ENCODE measurements around the gene AHI1. TPM values are rescaled to one million over a fixed set of nuclear protein-coding genes. Genes with fewer than 3 reads are reported as not detected.
A peak's percentile ranks its signal among the peaks of the same experiment; 100 is the strongest.
"Not testable (repeated sequence)": the region's sequence is repeated elsewhere in the genome, so short reads cannot be mapped to it uniquely, and the experiment has no call there.

Gene AHI1
- total RNA-seq, 8 experiments from 2014 or later = 22.1 to 345 (median 54.1) TPM

DNA sequence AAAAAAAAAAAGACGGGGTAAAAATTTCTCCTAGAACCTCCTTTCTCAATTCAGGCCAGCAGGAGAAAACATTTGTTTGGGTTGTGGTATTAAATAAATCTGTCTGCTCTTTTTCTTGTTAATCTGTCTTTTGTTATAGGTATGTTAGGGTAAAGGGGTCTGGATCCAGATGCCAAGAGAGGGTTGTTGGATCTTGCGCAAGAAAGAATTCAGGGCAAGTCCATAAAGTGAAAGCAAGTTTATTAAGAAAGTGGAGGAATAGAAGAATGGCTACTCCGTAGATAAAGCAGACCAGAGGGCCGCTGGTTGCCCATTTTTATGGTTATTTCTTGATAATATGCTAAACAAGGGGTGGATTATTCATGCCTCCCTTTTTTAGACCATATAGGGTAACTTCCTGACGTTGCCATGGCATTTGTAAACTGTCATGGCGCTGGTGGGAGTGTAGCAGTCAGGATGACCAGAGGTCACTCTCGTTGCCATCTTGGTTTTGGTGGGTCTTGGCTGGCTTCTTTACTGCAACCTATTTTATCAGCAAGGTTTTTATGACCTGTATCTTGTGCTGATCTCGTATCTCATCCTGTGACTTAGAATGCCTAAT, 251.0 kb downstream of the AHI1 start:
- in situ Hi-C loops (cut with MboI; ENCODE audit: low pct_unique_long_range_greater_than_20kb in 2 of 9, low sequenced_read_pairs in 9 of 9, unreplicated experiment in 9 of 9); H3K4me3 ChIP-seq; ATAC-seq (replicated peaks in 6 of 8); H3K27ac ChIP-seq: not testable (repeated sequence)
- 52 to 100% (median 79%) methylated on average over 1 to 8 of the region's 8 CpGs for WGBS, 10 experiments
- H3K4me1 ChIP-seq (replicated peaks in 1 of 2) = peaks cover 11 to 12% of the 10 kb centered on the region in 2 donors

DNA sequence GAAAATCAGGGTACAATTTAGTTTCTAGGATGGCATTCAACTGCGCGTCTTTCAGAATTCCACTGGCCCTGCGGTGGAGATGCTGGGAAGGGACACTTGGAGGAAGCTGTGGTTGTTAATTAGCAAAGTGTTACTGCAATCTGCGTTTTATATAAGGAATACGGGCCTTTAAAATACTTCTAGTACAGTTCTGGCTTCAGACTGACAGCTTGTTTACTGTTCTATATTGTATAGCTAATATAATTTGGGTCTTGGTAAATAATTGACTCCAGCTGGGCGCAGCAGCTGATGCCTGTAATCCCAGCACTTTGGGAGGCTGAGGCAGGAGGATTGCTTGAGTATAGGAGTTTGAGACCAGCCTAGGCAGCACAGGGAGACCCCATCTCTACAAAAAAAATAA, 252.7 kb downstream of the AHI1 start:
- WGBS, 10 experiments = 72 to 100% (median 90%) methylated on average over 2 to 6 of the region's 6 CpGs; no CpG with 5 or more reads in 2 of the 10 experiments
- Histone ChIP-seq H3K4me1 (replicated peaks in 1 of 2) (no peaks in the 10 kb centered on the region), H3K4me3 (no peak overlapping the region), H3K27ac (no peak overlapping the region)
- ATAC-seq (replicated peaks in 6 of 8) = no peak
- in situ Hi-C loops (cut with MboI; ENCODE audit: low pct_unique_long_range_greater_than_20kb in 2 of 9, low sequenced_read_pairs in 9 of 9, unreplicated experiment in 9 of 9) = no loop called here

DNA sequence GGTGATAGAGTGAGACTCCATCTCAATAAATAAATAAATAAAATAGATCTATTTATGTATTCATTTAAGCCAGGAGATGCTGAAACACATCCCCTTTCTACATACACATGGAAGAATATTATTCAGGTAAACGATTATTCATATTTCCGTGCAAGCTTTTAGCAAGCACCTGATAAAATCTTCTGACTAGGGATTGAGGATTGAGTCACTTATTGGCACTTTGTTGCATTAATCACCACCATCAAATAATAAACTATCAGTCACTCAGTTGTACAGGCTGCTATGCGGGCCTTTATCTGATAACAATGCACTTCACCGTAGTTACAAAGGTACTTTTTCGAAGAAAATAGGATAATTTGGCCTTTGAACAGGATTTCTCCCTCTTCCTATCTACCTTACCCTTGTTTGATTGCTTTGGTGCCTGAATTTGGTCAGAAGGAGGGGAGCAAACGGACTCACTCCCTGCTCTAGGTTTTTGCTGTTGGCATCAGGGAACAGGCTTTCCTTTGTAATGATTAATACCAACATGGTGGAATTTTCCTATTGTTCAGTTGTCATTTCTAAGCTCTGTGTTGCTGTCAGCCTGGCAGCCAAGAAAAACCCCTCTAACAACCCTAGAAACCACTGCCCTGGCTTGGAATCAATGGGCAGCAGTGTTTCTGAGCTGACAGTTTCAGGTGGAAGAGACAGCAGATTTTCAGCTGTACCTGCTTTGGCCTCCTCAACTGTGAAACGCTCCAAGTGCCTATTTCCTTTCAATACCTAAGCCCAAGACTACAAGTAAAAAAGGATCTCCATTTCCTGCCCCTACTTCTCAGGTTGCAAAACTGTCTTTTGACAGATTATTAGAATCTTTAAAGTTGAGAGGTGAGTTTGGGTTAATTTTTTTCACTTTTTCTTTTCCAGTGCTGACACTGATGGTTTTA, 253.4 kb downstream of the AHI1 start:
- 40 to 100% (median 88%) methylated on average over 1 to 7 of the region's 7 CpGs for WGBS, 10 experiments
- no peak for ATAC-seq (replicated peaks in 6 of 8)

GRCh38 chr6:135240711-135241110, 256.8 kb downstream of the AHI1 start:
- no peaks in the 10 kb centered on the region for H3K4me1 ChIP-seq (replicated peaks in 1 of 2)
- in situ Hi-C loops (cut with MboI; ENCODE audit: low pct_unique_long_range_greater_than_20kb in 2 of 9, low sequenced_read_pairs in 9 of 9, unreplicated experiment in 9 of 9) = no loop called here
- H3K27ac ChIP-seq = no peak overlapping the region
- 22 to 100% (median 80%) methylated on average over 2 to 5 of the region's 5 CpGs; no CpG with 5 or more reads in 1 of the 10 experiments for WGBS, 10 experiments
- H3K4me3 ChIP-seq = no peak overlapping the region
- no peak for ATAC-seq (replicated peaks in 6 of 8)

More for the DNA sequence above, 253.4 kb downstream of the AHI1 start:
- Histone ChIP-seq H3K27ac (no peak overlapping the region), H3K4me3 (no peak overlapping the region), H3K4me1 (replicated peaks in 1 of 2) (no peaks in the 10 kb centered on the region)
- in situ Hi-C loops (cut with MboI; ENCODE audit: low pct_unique_long_range_greater_than_20kb in 2 of 9, low sequenced_read_pairs in 9 of 9, unreplicated experiment in 9 of 9) = no loop called here

- in situ Hi-C loops (cut with MboI; ENCODE audit: low pct_unique_long_range_greater_than_20kb in 2 of 9, low sequenced_read_pairs in 9 of 9, unreplicated experiment in 9 of 9) = no loop called here
- Histone ChIP-seq H3K27ac (no peak overlapping the region), H3K4me3 (no peak overlapping the region), H3K4me1 (replicated peaks in 1 of 2) (no peaks in the 10 kb centered on the region)
- ATAC-seq (replicated peaks in 6 of 8) = no peak
- WGBS, 10 experiments = 80 to 88% (median 80%) methylated on average over 1 to 5 of the region's 6 CpGs; no CpG with 5 or more reads in 7 of the 10 experiments
Measured at GRCh38 chr6:135236732-135237131, 260.8 kb downstream of the AHI1 start.

DNA sequence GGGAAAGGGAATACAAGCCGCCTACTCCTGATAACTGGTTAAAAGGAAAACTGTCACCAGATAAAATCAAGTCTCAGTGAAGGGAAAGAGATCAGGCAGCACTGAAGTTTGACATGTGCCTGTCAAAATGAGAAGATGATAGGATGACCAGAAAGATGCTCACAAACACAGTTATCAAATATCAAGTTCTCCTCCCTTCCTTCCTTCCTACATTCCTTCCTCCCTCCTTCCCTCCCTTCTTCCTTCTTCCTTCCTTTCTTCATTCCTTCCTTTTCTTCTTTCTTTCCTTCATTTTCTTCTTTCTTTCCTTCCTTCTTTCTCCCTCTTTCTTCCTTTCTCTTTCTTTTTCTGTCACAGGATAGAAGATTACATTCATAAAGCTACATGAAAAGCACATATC, 261.2 kb downstream of the AHI1 start:
- 33 to 100% (median 85%) methylated on average over 1 of the region's 1 CpG; no CpG with 5 or more reads in 2 of the 10 experiments for whole genome bisulfite sequencing, 10 experiments
- Histone ChIP-seq H3K4me1 (replicated peaks in 1 of 2) (no peaks in the 10 kb centered on the region), H3K27ac (no peak overlapping the region), H3K4me3 (no peak overlapping the region)
- in situ Hi-C loops (cut with MboI; ENCODE audit: low pct_unique_long_range_greater_than_20kb in 2 of 9, low sequenced_read_pairs in 9 of 9, unreplicated experiment in 9 of 9) = no loop called here
- no peak for ATAC-seq (replicated peaks in 6 of 8)

DNA sequence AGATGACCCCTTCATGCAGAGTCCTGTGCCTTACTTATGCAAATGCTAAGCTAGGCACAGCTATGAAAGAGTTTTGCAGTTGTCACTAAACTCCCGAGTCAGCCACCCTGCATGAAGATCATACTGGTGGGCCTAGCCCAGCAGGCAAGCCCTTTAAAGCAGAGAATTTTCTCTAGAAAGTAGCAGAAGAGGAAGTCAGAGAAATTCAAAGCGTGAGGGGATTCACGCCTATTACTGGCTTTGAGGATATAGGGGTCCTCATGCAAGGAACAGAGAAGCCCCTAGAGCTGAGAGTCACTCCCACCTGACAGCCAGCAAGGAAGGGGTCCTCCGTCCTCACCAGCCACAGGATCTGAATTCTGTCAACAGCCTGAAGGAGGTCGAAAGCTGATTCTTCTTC, 261.8 kb downstream of the AHI1 start:
- Histone ChIP-seq H3K27ac (no peak overlapping the region), H3K4me1 (replicated peaks in 1 of 2) (no peaks in the 10 kb centered on the region), H3K4me3 (no peak overlapping the region)
- 70 to 100% (median 73%) methylated on average over 1 to 5 of the region's 5 CpGs; no CpG with 5 or more reads in 5 of the 10 experiments for WGBS, 10 experiments
- no peak for ATAC-seq (replicated peaks in 6 of 8)
- in situ Hi-C loops (cut with MboI; ENCODE audit: low pct_unique_long_range_greater_than_20kb in 2 of 9, low sequenced_read_pairs in 9 of 9, unreplicated experiment in 9 of 9) = no loop called here

DNA sequence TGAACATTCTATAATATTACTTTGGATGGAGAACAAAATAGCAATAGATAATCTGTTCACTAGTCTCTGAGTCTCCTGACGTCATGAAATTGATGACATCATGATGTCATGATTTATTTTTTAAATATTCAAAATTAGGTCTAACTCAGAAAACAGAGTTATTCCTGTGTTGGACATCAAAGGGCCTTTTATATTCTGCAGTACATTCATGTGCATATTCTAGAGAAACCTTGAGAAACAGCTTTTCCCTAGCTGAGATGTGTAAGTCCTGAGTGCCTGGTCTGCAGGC, 263.1 kb downstream of the AHI1 start:
- 25 to 100% (median 65%) methylated on average over 1 of the region's 1 CpG; no CpG with 5 or more reads in 2 of the 10 experiments for WGBS, 10 experiments
- H3K4me3 ChIP-seq = no peak overlapping the region
- ATAC-seq (replicated peaks in 6 of 8) = peak in 2 of 8 experiments; percentile 43 to 55
- no peak overlapping the region for H3K27ac ChIP-seq
- in situ Hi-C loops (cut with MboI; ENCODE audit: low pct_unique_long_range_greater_than_20kb in 2 of 9, low sequenced_read_pairs in 9 of 9, unreplicated experiment in 9 of 9) = no loop called here
- no peaks in the 10 kb centered on the region for H3K4me1 ChIP-seq (replicated peaks in 1 of 2)

GRCh38 chr6:135233686-135234491, 263.7 kb downstream of the AHI1 start:
- Histone ChIP-seq H3K4me1 (replicated peaks in 1 of 2) (no peaks in the 10 kb centered on the region), H3K4me3 (no peak overlapping the region), H3K27ac (no peak overlapping the region)
- ATAC-seq (replicated peaks in 6 of 8) = peak in 1 of 8 experiments; percentile 16
- in situ Hi-C loops (cut with MboI; ENCODE audit: low pct_unique_long_range_greater_than_20kb in 2 of 9, low sequenced_read_pairs in 9 of 9, unreplicated experiment in 9 of 9) = no loop called here
- 11 to 100% (median 80%) methylated on average over 1 to 5 of the region's 5 CpGs for WGBS, 10 experiments
